GM19463 (cell line): ENCODE results near the gene SH3D19.

Experiments
- ATAC-seq: cut with Tn5 transposase; IDR thresholded peaks from one replicate; pipeline ENCODE4 v1.9.1; 2021; ENCODE audit warnings: mild to moderate bottlenecking, moderate library complexity; ENCODE audit not compliant: unreplicated experiment

SH3D19 gene

GRCh38 chr4:151233600-151233999 is 91.8 kb downstream of the SH3D19 start:
- no peak for ATAC-seq

- ATAC-seq, result no peak
Observed at GRCh38 chr4:151231915-151232595, 93.3 kb downstream of the SH3D19 start.

GRCh38 chr4:151228189-151229119 is 97.0 kb downstream of the SH3D19 start:
- no peak for ATAC-seq

- ATAC-seq, result no peak
Observed at GRCh38 chr4:151227731-151228130, 97.7 kb downstream of the SH3D19 start.

- ATAC-seq, result no peak
Observed at GRCh38 chr4:151227172-151227571, 98.2 kb downstream of the SH3D19 start.

GRCh38 chr4:151226004-151226932 is 99.1 kb downstream of the SH3D19 start:
- no peak for ATAC-seq

GRCh38 chr4:151223465-151223864 is 101.9 kb downstream of the SH3D19 start:
- ATAC-seq, result no peak

- ATAC-seq, result no peak
Observed at GRCh38 chr4:151219948-151220347, 105.5 kb downstream of the SH3D19 start.

GRCh38 chr4:151219091-151219490 is 106.3 kb downstream of the SH3D19 start:
- ATAC-seq, result no peak

- ATAC-seq, result no peak
Observed at GRCh38 chr4:151218343-151218742, 107.1 kb downstream of the SH3D19 start.

GRCh38 chr4:151217326-151217725 is 108.1 kb downstream of the SH3D19 start:
- no peak for ATAC-seq

GRCh38 chr4:151215295-151215694 is 110.1 kb downstream of the SH3D19 start:
- no peak for ATAC-seq

- ATAC-seq, result no peak
Observed at GRCh38 chr4:151207868-151208267, 117.5 kb downstream of the SH3D19 start.

GRCh38 chr4:151207186-151207585 is 118.2 kb downstream of the SH3D19 start:
- no peak for ATAC-seq

GRCh38 chr4:151206241-151207005 is 119.0 kb downstream of the SH3D19 start:
- no peak for ATAC-seq

- ATAC-seq, result no peak
Observed at GRCh38 chr4:151205722-151206121, 119.7 kb downstream of the SH3D19 start.

GRCh38 chr4:151204925-151205524 is 120.4 kb downstream of the SH3D19 start:
- no peak for ATAC-seq

GRCh38 chr4:151202851-151203455 is 122.5 kb downstream of the SH3D19 start:
- no peak for ATAC-seq

- no peak for ATAC-seq
Observed at GRCh38 chr4:151202381-151202780, 123.0 kb downstream of the SH3D19 start.
